Kidney (tissue), 14 donors: ENCODE results near the gene GARIN3. TPM values are rescaled to one million over a fixed set of nuclear protein-coding genes. Genes with fewer than 3 reads are reported as not detected.
"Not testable (repeated sequence)": the region's sequence is repeated elsewhere in the genome, so short reads cannot be mapped to it uniquely, and the experiment has no call there.

Source experiments
- DNase-seq, 5 donors: peaks; one replicate each; pipeline ENCODE4 v3.0.0-alpha.2; 2013 to 2020
- FAIRE-seq: peaks from 2 replicates; lab custom pipeline; 2012; peaks lifted over from hg19 to GRCh38; lab: Jason Lieb, UNC
- H3K27ac ChIP-seq, 2 donors: one replicate each; pipeline ENCODE4 v1.7.0; 2013; ENCODE audit warnings: low read depth in 2 of 2, low read length in 2 of 2, inconsistent platforms in 1 of 2
- H3K27me3 ChIP-seq: one replicate; pipeline ENCODE4 v1.7.1; 2013; ENCODE audit warnings: low read length, inconsistent platforms; ENCODE audit not compliant: control insufficient read depth, insufficient read depth
- H3K36me3 ChIP-seq, 3 donors: one replicate each; pipeline versions ENCODE4 v1.7.0 to v1.7.1; 2013; ENCODE audit warnings: low read length in 3 of 3, control low read depth in 1 of 3, inconsistent platforms in 1 of 3; ENCODE audit not compliant: insufficient read depth in 3 of 3, control insufficient read depth in 2 of 3
- H3K4me1 ChIP-seq, 3 donors: one replicate each; pipeline versions ENCODE4 v1.7.0 to v1.7.1; 2013; ENCODE audit warnings: low read length in 3 of 3, inconsistent platforms in 1 of 3, low read depth in 1 of 3; ENCODE audit not compliant: control insufficient read depth in 2 of 3, insufficient read depth in 2 of 3
- H3K4me3 ChIP-seq, 3 donors: one replicate each; pipeline versions ENCODE4 v1.7.0 to v1.8.1; 2013; ENCODE audit warnings: low read length in 3 of 3, control low read depth in 1 of 3, inconsistent platforms in 1 of 3
- H3K9ac ChIP-seq, 3 donors: one replicate each; pipeline versions ENCODE4 v1.7.0 to v1.7.1; 2013; ENCODE audit warnings: low read length in 3 of 3, control low read depth in 1 of 3, inconsistent platforms in 1 of 3
- H3K9me3 ChIP-seq, 3 donors: one replicate each; pipeline versions ENCODE4 v1.7.0 to v1.7.1; 2013; ENCODE audit warnings: low read length in 3 of 3, control low read depth in 1 of 3, inconsistent platforms in 1 of 3; ENCODE audit not compliant: control insufficient read depth in 2 of 3, insufficient read depth in 1 of 3
- intact Hi-C: fragments of 100-400 bp; cut with DNase I; formaldehyde crosslinking; loops from one replicate; pipeline ENCODE4 v1.11.1; 2022
- polyA plus RNA-seq: library from polyadenylated mRNA; stranded (reverse); fragments of 350-450 nt; fragmentation: Illumina TruSeq; extraction: RNeasy Lipid Tissue Mini Kit (QIAGEN cat#74804); gene quantifications from one replicate; pipeline ENCODE4 v1.2.3, GENCODE V29; 2014; ENCODE audit warnings: low read depth, low replicate concordance; ENCODE audit not compliant: insufficient read depth
- total RNA-seq: library from RNA; stranded (reverse); fragmentation: NEBNext Ultra II Directional; extraction: Animal tissue kit (Norgen Biotek cat#: 25700); gene quantifications from one replicate; pipeline ENCODE4 v1.2.1, GENCODE V29; 2021
- TF ChIP-seq, protein P1 (sequence below): IDR thresholded peaks from 3 replicates; pipeline ENCODE4 v1.5.1; 2012; ENCODE audit warnings: mild to moderate bottlenecking, moderate library complexity, borderline replicate concordance; ENCODE audit not compliant: insufficient read depth; ENCODE audit errors: extremely low read depth
- donor health status: control.
- donor health status: control.
- donor health status: control.
- donor health status: control.
- donor health status: control.
- donor health status: DM: yes; HTN: yes; CAD: no.
- donor health status: Normal renal cell carcinoma (clear cell type).

The GARIN3 gene
- total and polyA plus RNA-seq, 2 donors from 2014 or later, result not detected

DNA sequence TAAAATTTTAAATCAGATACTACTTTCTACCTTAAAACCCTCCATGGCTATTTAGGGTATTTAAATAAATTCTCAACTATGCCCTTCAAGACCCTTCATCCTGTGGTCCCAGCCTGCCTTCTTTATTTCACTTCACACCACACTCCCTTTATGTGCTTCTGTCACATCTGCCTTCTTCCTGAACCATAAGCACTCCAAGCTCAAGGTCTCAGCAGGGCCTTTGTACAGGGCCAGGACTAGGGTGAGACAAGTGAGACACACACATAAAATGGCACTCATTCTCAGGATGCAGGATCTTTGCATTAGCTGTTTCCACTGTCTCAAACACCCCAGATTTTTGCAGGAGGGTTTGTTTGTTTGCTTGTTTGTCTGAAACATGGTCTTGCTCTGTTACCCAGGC lies 22.2 kb upstream of the GARIN3 start:
- intact Hi-C loops, result no loop called here
- no peak for FAIRE-seq
- no peak overlapping the region for H3K4me3 ChIP-seq

DNA sequence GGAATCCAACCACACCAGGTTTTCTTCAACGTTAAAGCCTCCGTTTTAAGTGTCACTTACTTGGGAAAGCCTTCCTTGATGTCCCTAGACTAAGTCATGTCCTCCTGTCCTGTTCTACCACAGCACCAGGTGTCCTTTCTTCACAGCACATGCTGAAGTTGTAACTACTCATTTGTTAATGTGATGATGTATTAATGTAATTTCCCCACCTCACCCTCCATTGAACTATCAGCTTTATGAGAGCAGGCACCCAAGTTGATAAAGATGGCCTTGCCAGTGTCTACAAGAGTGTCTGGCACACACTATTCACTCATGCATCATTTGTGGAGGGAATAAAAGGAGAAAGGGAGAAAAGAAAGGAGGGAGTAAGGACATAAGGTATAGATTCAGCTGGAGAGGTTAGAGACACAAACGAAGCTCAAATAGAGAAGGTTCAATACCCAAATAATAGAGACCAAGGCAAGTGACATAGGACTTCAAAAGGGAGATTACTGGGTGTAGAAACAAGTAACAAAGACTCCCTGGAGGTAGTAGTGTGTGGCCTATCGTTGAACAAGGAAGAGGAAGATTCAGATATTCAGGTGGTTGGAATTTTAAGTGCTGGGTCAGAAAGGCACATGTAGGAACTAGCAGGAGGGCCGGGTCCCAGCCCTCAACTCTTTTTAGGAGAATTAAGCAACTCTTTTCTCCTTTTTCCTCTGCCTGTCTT lies 21.1 kb upstream of the GARIN3 start:
- no peak for FAIRE-seq
- intact Hi-C loops, result no loop called here
- H3K9me3 ChIP-seq, result no peaks in the 10 kb centered on the region
- no peak overlapping the region for H3K27ac ChIP-seq
- no peaks in the 10 kb centered on the region for H3K36me3 ChIP-seq
- no peak for DNase-seq
- H3K4me1 ChIP-seq, result no peaks in the 10 kb centered on the region
- H3K4me3 ChIP-seq, result no peak overlapping the region
- no peaks in the 10 kb centered on the region for H3K27me3 ChIP-seq
- no peak overlapping the region for H3K9ac ChIP-seq
- TF ChIP-seq, protein P1, sequence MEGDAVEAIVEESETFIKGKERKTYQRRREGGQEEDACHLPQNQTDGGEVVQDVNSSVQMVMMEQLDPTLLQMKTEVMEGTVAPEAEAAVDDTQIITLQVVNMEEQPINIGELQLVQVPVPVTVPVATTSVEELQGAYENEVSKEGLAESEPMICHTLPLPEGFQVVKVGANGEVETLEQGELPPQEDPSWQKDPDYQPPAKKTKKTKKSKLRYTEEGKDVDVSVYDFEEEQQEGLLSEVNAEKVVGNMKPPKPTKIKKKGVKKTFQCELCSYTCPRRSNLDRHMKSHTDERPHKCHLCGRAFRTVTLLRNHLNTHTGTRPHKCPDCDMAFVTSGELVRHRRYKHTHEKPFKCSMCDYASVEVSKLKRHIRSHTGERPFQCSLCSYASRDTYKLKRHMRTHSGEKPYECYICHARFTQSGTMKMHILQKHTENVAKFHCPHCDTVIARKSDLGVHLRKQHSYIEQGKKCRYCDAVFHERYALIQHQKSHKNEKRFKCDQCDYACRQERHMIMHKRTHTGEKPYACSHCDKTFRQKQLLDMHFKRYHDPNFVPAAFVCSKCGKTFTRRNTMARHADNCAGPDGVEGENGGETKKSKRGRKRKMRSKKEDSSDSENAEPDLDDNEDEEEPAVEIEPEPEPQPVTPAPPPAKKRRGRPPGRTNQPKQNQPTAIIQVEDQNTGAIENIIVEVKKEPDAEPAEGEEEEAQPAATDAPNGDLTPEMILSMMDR, result no peak

More for the DNA sequence above, 22.2 kb upstream of the GARIN3 start:
- no peaks in the 10 kb centered on the region for H3K36me3 ChIP-seq
- no peak overlapping the region for H3K27ac ChIP-seq
- no peaks in the 10 kb centered on the region for H3K9me3 ChIP-seq
- H3K4me1 ChIP-seq, result no peaks in the 10 kb centered on the region
- TF ChIP-seq, protein P1, result no peak
- no peak overlapping the region for H3K9ac ChIP-seq
- no peaks in the 10 kb centered on the region for H3K27me3 ChIP-seq
- DNase-seq, result no peak

DNA sequence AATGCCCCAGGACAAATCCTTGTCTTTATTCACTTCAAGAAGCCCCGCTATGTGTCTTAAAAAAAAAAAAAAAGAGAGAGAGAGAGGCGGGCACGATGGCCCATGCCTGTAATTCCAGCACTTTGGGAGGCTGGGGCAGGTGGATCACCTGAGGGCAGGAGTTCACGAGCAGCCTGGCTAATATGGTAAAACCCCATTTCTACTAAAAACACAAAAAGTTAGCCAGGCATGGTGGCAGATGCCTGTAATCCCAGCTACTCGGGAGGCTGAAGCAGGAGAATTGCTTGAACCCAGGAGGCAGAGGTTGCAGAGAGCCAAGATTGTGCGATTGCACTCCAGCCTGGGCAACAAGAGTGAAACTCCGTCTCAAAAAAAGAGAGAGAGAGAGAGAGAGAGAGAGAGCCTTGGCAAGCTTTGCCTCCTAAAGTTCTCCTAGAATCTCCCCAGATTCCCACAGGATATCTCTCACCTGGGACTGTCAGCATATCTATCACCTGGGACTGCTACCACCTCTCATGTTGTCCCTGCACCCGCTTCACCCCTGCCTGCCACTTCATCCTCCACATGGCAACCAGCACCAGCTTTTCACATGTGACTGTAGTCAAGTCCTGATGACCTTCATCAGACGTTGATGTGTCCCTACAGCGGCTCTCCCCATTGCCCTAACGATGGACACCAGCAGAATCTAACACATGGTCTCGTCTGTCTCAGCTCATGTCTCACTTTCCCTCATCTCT lies 20.4 kb upstream of the GARIN3 start:
- intact Hi-C loops, result no loop called here
- FAIRE-seq, result no peak

DNA sequence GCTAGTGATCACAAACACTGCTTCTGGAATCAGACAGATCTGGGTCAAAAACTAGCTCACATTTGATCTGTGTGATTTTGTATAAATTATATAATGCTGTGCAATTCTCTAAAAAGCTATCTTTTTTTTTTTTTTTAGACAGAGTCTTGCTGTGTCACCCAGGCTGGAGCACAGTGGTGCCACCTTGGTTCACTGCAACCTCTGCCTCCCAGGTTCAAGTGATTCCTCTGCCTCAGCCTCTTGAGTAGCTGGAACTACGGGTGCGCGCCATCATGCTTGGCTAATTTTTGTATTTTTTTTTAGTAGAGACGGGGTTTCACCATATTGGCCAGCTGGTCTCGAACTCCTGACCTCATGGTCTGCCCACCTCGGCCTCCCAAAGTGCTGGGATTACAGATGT lies 19.1 kb upstream of the GARIN3 start:
- H3K27ac ChIP-seq, H3K9me3 ChIP-seq, H3K9ac ChIP-seq, DNase-seq, H3K27me3 ChIP-seq, H3K4me3 ChIP-seq, intact Hi-C loops, H3K4me1 ChIP-seq, H3K36me3 ChIP-seq, FAIRE-seq: not testable (repeated sequence)

More for the DNA sequence above, 20.4 kb upstream of the GARIN3 start:
- DNase-seq, result no peak
- H3K4me3 ChIP-seq, result no peak overlapping the region
- TF ChIP-seq, protein P1, result no peak
- no peak overlapping the region for H3K27ac ChIP-seq
- no peaks in the 10 kb centered on the region for H3K4me1 ChIP-seq
- H3K27me3 ChIP-seq, result no peaks in the 10 kb centered on the region
- H3K9ac ChIP-seq, result no peak overlapping the region
- no peaks in the 10 kb centered on the region for H3K36me3 ChIP-seq
- H3K9me3 ChIP-seq, result no peaks in the 10 kb centered on the region
